Natural killer cell (primary cell): ENCODE measurements around the gene DLGAP4. TPM values are rescaled to one million over a fixed set of nuclear protein-coding genes. Genes with fewer than 3 reads are reported as not detected.

Experiments
- ATAC-seq, 3 donors: fragments of 150-1000 bp in 2 of 3; fragments of 200-7000 bp in 1 of 3; cut with Tn5 transposase; 1 replicate in 1 of 3; 2 replicates in 2 of 3; pipeline ENCODE4 v1.10.0; 2021; ENCODE audit warnings: mild to moderate bottlenecking in 2 of 3, moderate library complexity in 2 of 3
- DNase-seq, 2 donors: peaks; one replicate each; pipeline versions ENCODE4 v3.0.0 to v3.0.0-alpha.2; 2013 to 2021; ENCODE audit warnings: mixed read lengths in 1 of 2
- H3K27ac ChIP-seq: one replicate; pipeline ENCODE4 v1.5.1; 2013; ENCODE audit warnings: mild to moderate bottlenecking, low read length
- H3K27me3 ChIP-seq: one replicate; pipeline ENCODE4 v1.6.1; 2013; ENCODE audit warnings: low read length; ENCODE audit not compliant: control insufficient read depth, insufficient read depth
- H3K36me3 ChIP-seq: one replicate; pipeline ENCODE4 v1.6.1; 2013; ENCODE audit warnings: low read length; ENCODE audit not compliant: control insufficient read depth, insufficient read depth
- H3K4me1 ChIP-seq: one replicate; pipeline ENCODE4 v1.6.1; 2013; ENCODE audit warnings: low read length; ENCODE audit not compliant: control insufficient read depth, insufficient read depth
- H3K4me3 ChIP-seq: one replicate; pipeline ENCODE4 v1.5.1; 2013; ENCODE audit warnings: low read length
- H3K9me3 ChIP-seq: one replicate; pipeline ENCODE4 v1.6.1; 2013; ENCODE audit warnings: low read length; ENCODE audit not compliant: control insufficient read depth, insufficient read depth
- H3K27ac Mint-ChIP-seq, 2 donors: one replicate each; pipeline ENCODE4 v1.8.0; 2022; ENCODE audit warnings: mild to moderate bottlenecking in 2 of 2, mixed read lengths in 2 of 2, moderate library complexity in 1 of 2
- H3K27me3 Mint-ChIP-seq, 2 donors: one replicate each; pipeline ENCODE4 v1.8.0; 2022; ENCODE audit warnings: low read depth in 2 of 2, mixed read lengths in 2 of 2
- H3K36me3 Mint-ChIP-seq: one replicate; pipeline ENCODE4 v1.8.0; 2022; ENCODE audit warnings: mixed read lengths
- H3K4me1 Mint-ChIP-seq, 2 donors: one replicate each; pipeline ENCODE4 v1.8.0; 2022; ENCODE audit warnings: mixed read lengths in 2 of 2
- H3K4me3 Mint-ChIP-seq: one replicate; pipeline ENCODE4 v1.8.0; 2022; ENCODE audit warnings: mild to moderate bottlenecking, moderate library complexity, mixed read lengths
- H3K9me3 Mint-ChIP-seq, 2 donors: one replicate each; pipeline ENCODE4 v1.8.0; 2022; ENCODE audit warnings: mixed read lengths in 2 of 2
- WGBS: methylation state at CpG from one replicate; pipeline ENCODE4 v1.1.7; 2013; ENCODE audit warnings: missing lambda C conversion rate; ENCODE audit not compliant: insufficient coverage; 5-methylcytosine and 5-hydroxymethylcytosine counted together
- intact Hi-C: fragments of 100-400 bp; cut with micrococcal nuclease; formaldehyde crosslinking; loops from one replicate; pipeline ENCODE4 v1.14.2; 2022
- total RNA-seq, 4 donors: library from RNA; stranded (reverse); fragments of 120-200 nt in 1 of 4; gene quantifications; one replicate each; pipeline versions ENCODE4 v1.2.3 to v1.2.4, GENCODE V29; 2013 to 2022
- TF ChIP-seq, protein P1 (sequence below): fragments of 200-600 bp; IDR thresholded peaks from one replicate; pipeline ENCODE4 v1.8.0; 2022; ENCODE audit warnings: antibody characterized with exemption

DLGAP4 gene
- total RNA-seq, 3 donors from 2014 or later (not counting 1 experiment from before 2014, with no cell fraction given) = 47.9 to 51.6 (median 51.2) TPM

- H3K4me3 ChIP-seq = no peak overlapping the region
- no peaks in the 10 kb centered on the region for H3K9me3 ChIP-seq
- no peaks in the 10 kb centered on the region for H3K27me3 ChIP-seq
- H3K27ac Mint-ChIP-seq = no peak overlapping the region
- H3K9me3 Mint-ChIP-seq = peaks cover 0 to 6% of the 10 kb centered on the region in 2 donors
- no peaks in the 10 kb centered on the region for H3K4me1 ChIP-seq
- H3K36me3 ChIP-seq = no peaks in the 10 kb centered on the region
- H3K4me3 Mint-ChIP-seq = no peak overlapping the region
- H3K4me1 Mint-ChIP-seq = no peaks in the 10 kb centered on the region
- DNase-seq = no peak
- no peak overlapping the region for H3K27ac ChIP-seq
- 66% methylated on average over 5 of the region's 5 CpGs for WGBS
- intact Hi-C loops = no loop called here
- TF ChIP-seq, protein P1, sequence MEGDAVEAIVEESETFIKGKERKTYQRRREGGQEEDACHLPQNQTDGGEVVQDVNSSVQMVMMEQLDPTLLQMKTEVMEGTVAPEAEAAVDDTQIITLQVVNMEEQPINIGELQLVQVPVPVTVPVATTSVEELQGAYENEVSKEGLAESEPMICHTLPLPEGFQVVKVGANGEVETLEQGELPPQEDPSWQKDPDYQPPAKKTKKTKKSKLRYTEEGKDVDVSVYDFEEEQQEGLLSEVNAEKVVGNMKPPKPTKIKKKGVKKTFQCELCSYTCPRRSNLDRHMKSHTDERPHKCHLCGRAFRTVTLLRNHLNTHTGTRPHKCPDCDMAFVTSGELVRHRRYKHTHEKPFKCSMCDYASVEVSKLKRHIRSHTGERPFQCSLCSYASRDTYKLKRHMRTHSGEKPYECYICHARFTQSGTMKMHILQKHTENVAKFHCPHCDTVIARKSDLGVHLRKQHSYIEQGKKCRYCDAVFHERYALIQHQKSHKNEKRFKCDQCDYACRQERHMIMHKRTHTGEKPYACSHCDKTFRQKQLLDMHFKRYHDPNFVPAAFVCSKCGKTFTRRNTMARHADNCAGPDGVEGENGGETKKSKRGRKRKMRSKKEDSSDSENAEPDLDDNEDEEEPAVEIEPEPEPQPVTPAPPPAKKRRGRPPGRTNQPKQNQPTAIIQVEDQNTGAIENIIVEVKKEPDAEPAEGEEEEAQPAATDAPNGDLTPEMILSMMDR = no peak
- peak in 1 of 3 donors; percentile 6 for ATAC-seq
- H3K36me3 Mint-ChIP-seq = no peaks in the 10 kb centered on the region
- peaks cover 0 to 10% of the 10 kb centered on the region in 2 donors for H3K27me3 Mint-ChIP-seq
Observed at GRCh38 chr20:36322131-36322530, 16.0 kb downstream of the DLGAP4 start.

GRCh38 chr20:36330091-36330490 is 24.0 kb downstream of the DLGAP4 start:
- no peaks in the 10 kb centered on the region for H3K4me1 Mint-ChIP-seq
- no peak overlapping the region for H3K4me3 Mint-ChIP-seq
- H3K27me3 ChIP-seq = no peaks in the 10 kb centered on the region
- no peak for ATAC-seq
- TF ChIP-seq, protein P1 = no peak
- H3K4me3 ChIP-seq = no peak overlapping the region
- no peaks in the 10 kb centered on the region for H3K36me3 Mint-ChIP-seq
- H3K27me3 Mint-ChIP-seq = peaks cover 23% of the 10 kb centered on the region in 2 donors
- no peaks in the 10 kb centered on the region for H3K36me3 ChIP-seq
- WGBS = 74% methylated on average over 4 of the region's 5 CpGs
- H3K4me1 ChIP-seq = no peaks in the 10 kb centered on the region
- H3K9me3 Mint-ChIP-seq = peaks cover 0 to 3% of the 10 kb centered on the region in 2 donors
- no peaks in the 10 kb centered on the region for H3K9me3 ChIP-seq
- no peak overlapping the region for H3K27ac ChIP-seq
- H3K27ac Mint-ChIP-seq = no peak overlapping the region
- no peak for DNase-seq
- intact Hi-C loops = no loop called here

DNA sequence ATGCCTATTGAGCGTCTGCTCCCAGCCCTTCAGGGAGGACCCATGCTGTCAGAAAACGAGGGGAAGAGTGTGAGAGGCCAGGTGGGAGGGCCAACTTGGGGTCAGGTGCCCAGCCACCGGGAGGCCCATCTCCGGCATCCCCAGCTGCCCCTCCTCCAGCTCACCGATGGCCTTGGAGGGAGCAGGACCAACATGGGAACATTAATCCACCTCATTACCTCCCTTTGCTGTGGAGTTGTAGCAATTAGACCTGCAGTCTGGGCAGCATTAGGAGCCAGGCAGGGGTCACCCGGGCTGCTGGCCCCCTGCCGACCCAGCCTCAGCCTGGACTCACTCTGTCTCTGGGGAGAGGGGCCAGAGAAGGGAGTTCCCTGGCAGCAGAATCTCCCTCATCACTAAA is 25.1 kb downstream of the DLGAP4 start:
- 29% methylated on average over 7 of the region's 7 CpGs for WGBS
- no peak overlapping the region for H3K27ac Mint-ChIP-seq
- H3K9me3 ChIP-seq = no peaks in the 10 kb centered on the region
- no peaks in the 10 kb centered on the region for H3K36me3 Mint-ChIP-seq
- TF ChIP-seq, protein P1 = no peak
- no peaks in the 10 kb centered on the region for H3K27me3 ChIP-seq
- DNase-seq = no peak
- H3K36me3 ChIP-seq = no peaks in the 10 kb centered on the region
- peaks cover 28 to 33% of the 10 kb centered on the region in 2 donors for H3K27me3 Mint-ChIP-seq
- no peaks in the 10 kb centered on the region for H3K4me1 ChIP-seq
- H3K9me3 Mint-ChIP-seq = no peaks in the 10 kb centered on the region
- H3K4me3 Mint-ChIP-seq = no peak overlapping the region
- H3K4me3 ChIP-seq = no peak overlapping the region
- ATAC-seq = no peak
- intact Hi-C loops = no loop called here
- no peak overlapping the region for H3K27ac ChIP-seq
- H3K4me1 Mint-ChIP-seq = no peaks in the 10 kb centered on the region

- Mint-ChIP-seq H3K9me3 (no peaks in the 10 kb centered on the region), H3K36me3 (no peaks in the 10 kb centered on the region), H3K4me1 (no peaks in the 10 kb centered on the region), H3K27ac (no peak overlapping the region), H3K4me3 (no peak overlapping the region), H3K27me3 (peaks cover 30 to 38% of the 10 kb centered on the region in 2 donors)
- Histone ChIP-seq H3K4me1 (no peaks in the 10 kb centered on the region), H3K36me3 (no peaks in the 10 kb centered on the region), H3K27ac (no peak overlapping the region), H3K27me3 (no peaks in the 10 kb centered on the region), H3K4me3 (no peak overlapping the region), H3K9me3 (no peaks in the 10 kb centered on the region)
- no peak for ATAC-seq
- TF ChIP-seq, protein P1 = no peak
- DNase-seq = no peak
- 82% methylated on average over 5 of the region's 5 CpGs for WGBS
- intact Hi-C loops = no loop called here
Observed at GRCh38 chr20:36333841-36334240, 27.7 kb downstream of the DLGAP4 start.
